GM19025 (cell line): ENCODE measurements around the gene KDM2B.

Experiments used
- ATAC-seq: cut with Tn5 transposase; IDR thresholded peaks from one replicate; pipeline ENCODE4 v1.9.1; 2021; ENCODE audit warnings: mild to moderate bottlenecking, low read depth, moderate library complexity; ENCODE audit not compliant: unreplicated experiment

The KDM2B gene

DNA sequence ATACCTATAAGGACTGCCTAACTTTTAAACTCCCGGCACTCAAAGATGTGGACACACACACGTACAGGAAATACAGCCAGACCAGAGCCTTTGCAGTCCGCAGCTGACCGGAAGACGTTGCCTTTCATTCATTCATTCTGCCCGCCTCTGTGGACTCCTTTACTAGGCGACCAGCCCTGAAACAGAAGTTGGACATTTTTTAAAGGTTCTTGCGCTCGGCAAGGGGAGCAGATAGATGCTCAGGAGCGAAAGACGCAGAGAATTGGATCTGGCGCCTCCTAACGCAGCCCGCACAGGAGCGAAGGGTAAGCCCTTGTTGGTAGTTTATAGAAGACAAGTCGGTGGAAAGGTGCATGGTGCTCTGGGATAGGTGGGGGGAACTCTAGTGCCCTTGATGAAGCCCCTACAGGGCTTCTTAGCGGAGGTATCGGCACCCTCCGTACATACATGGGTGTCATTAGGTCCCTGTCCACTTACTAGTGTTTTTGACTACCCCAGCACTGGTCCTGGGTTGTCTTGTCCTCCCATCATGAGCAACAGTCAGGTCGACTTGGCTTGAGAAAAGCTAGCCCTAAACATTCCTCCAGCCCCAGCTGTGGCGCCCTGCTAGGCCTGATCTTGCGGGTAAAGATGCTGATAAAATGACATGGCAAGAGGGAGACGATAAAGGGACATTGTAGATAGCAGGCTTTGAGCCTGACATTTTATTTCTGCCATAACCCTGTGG lies at the start of gene KDM2B:
TSS of gene KDM2B (minus strand) at position 65 of the 727 bp plus-strand sequence. CDS start 112 bp downstream, outside the sequence.
- ATAC-seq, result no peak

DNA sequence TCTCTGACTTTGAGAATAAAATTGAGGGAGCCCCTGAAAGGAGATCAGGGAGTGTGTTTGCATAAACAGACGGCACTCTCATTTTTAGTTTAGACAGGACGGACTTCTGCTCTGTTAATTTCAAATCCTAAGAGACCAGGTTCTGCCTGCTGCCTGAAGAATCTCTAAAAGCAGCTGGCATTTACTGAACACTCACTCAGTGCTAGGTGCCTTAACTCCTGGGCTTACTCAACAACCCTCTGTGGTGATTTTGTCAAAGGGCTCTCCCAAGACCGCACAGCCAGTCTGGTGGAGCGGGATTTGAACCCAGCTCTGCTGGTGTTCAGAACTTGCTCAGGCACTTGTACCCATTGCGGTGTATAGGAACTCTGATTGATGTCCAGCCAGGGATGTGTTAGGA lies 47.7 kb upstream of the KDM2B start:
- no peak for ATAC-seq

DNA sequence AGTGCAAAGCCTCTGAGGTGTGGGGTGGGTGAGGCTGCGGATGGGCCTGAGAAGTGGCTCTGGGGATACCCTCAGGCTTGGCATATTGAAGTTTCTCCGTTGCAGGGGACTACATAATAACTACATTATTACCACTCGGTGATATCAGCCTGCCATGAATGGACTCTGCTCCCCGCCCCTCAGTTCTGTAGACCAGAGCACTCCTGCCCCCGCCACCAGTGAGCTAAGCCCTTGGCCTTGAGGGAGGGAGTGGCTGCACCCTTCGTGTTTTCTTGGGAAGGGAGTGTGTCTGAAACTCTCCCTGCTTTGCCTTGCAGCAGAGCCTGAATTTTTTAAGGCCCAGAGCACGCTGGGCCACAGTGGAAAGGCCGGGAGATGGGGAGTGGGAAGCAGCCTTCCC lies 47.2 kb upstream of the KDM2B start:
- no peak for ATAC-seq

DNA sequence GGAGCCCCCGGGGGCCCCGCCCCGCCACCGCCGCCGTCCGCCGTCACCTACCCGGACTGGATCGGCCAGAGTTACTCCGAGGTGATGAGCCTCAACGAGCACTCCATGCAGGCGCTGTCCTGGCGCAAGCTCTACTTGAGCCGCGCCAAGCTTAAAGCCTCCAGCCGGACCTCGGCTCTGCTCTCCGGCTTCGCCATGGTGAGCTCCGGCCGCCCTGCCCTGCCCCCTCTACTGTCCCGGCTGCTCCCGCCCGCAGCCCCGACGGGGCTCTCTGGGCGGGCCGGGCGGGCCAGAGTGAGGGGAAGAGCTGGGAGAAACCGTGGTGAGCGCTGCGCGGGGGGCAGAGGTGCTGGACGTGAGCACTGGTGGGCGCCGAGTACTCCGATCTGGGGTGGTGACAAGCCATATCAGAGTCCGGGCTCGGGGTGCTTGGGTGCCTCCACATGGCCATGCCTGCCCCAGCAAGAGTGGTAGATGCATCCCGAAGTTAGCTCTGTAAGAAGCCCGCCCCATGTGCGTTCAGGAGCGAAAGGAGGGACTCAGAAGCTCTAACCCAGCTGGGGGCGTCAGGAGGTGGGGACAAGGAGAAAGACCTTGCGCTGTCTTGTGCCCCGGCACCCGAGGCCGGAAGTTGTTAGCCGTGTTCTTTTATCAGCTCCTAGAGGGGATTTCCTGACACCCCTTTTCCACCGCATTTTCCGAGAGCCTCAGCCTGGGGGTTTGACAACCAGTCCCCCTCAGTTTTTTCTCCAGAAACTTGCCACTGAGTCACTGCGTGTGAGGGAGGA lies 46.2 kb upstream of the KDM2B start:
- peak; percentile 25 for ATAC-seq

DNA sequence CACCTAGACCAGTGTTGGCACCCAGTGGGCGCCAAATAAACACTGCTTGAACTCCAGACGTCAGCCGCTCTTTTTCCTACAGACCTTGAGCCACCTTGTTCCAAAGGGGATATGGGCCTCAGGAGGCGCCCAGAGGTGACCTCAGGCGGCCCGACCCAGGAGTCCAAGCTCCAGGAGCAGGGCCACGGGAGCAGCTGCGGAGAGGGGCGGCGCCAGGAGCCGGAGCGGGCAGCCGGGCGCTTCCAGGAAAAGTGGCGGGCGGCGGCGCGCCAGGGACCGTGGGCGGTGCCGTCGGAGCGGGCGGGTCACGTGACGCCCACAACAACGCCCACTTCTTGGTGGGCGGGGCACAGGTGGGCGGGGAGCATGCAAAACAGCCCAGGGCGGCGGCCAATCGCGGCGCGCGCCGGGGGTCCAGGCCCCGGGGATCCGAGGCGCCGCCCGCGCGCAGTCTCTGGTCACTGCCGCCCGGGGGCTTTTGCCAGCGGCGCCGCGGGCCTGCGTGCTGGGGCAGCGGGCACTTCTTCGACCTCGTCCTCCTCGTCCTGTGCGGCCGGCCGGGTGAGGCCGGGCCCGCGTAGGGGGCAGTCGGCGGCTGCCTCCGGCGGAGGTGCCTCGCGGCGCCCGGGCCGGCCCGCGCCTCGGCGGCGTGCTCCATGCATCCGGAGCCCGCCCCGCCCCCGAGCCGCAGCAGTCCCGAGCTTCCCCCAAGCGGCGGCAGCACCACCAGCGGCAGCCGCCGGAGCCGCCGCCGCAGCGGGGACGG lies 45.4 kb upstream of the KDM2B start, which contains the start of gene ORAI1:
TSS of gene ORAI1 (plus strand) at position 444 of the 766 bp plus-strand sequence.
- peak; percentile 74 for ATAC-seq

DNA sequence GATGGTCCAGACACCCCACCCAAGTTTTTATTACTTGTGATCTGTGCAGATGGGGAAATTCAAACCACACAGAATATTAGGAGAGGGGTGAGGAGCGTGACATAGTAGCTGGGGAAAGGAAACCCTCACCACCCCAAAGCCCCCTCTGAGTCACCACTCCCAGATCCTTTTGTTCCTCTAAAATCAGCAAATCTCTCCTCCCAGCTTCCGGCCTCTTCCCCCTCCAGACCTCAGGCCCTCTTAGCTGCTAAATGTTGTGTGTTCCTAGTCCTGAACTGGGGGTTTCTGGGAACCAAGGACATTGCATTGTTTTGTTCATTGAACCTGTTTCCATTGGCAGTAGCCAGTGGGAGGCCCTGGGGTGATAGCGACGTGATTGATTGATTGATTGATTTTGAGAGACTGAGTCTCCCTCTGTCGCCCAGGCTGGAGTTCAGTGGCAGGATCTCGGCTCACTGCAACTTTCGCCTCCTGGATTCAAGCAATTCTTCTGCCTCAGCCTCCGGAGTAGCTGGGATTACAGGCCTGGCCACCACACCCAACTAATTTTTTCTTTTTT lies 39.6 kb upstream of the KDM2B start:
- ATAC-seq, result no peak

DNA sequence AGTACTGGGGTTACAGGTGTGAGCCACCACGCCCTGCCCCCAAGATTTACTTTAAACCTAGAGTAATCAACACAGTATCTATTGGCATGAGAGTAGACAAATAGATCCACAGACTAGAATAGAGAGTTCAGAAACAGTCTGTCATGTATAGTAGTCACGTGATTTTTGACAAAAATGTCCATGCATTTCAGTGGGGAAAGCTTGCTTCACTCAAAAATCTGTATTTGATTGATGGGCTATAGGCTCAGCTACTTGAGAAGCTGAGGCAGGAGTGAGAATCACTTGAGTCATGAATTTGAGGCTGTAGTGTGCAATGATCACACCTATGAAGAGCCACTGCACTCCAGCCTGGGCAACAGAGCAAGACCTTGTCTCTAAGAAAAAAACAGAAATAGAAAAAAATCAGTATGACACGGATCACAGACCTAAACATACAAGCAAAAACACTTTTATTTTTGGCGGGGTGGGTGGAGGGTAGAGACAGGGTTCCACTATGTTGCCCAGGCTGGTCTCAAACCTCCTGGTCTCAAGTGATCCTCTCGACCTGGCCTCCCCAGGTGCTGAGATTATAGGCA lies 37.9 kb upstream of the KDM2B start:
- no peak for ATAC-seq

DNA sequence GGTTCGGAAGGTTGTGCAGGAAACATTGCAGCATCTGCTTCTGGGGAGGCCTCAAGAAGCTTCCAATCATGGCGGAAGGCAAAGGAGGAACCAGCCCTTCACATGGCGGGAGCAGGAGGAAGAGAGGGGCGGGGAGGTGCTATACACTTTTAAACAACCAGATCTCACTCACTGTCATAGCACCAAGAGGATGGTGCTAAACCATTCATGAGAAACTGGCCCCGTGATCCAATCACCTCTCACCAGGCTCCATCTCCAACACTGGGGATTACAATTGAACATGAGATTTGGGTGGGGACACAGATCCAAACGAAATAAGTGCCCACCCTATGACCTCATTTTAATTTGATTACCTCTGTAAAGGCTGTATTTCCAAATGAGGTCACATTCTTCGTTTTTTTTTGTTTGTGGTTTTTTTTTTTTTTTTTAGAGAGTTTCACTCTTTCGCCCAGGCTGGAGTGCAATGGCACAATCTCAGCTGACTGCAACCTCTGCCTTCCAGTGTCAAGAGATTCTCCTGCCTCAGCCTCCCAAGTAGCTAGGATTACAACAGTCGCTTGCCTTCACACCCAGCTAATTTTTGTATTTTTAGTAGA lies 34.1 kb upstream of the KDM2B start:
- ATAC-seq, result no peak

DNA sequence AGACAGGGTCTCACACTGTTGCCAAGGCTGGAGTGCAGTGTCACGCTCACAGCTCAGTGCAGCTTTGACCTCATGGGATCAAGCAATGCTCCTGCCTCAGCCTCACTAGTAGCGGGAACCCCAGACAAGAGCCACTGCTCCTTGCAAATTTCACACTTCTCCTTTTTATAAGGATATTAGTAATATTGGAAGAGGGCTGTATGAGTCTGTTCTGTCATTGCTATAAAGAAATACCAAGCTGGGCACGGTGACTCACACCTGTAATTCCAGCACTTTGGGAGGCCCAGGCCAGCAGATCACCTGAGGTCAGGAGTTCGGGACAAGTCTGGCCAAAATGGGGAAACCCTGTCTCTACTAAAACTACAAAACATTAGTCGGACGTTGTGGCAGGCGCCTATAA lies 32.6 kb upstream of the KDM2B start:
- no peak for ATAC-seq

DNA sequence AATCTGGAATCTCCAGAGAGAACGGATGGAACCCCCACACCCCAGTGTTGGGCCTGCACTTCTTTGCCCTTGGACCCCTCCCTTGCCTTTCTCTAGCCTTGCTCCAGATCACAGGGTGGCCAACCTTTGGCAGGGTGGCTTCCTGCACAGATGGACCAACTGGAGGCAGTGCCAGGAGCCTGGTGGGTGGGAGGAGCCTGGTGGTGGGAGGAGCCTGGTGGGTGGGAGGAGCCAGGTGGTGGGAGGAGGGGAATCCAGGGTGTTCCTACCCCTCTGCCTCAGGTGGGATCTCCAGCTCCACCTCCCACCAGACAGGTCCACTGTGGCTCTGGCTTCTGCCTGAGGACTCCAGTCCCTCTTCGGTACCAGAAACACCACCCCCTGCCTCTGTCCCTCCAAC lies 30.5 kb upstream of the KDM2B start:
- ATAC-seq, result no peak

DNA sequence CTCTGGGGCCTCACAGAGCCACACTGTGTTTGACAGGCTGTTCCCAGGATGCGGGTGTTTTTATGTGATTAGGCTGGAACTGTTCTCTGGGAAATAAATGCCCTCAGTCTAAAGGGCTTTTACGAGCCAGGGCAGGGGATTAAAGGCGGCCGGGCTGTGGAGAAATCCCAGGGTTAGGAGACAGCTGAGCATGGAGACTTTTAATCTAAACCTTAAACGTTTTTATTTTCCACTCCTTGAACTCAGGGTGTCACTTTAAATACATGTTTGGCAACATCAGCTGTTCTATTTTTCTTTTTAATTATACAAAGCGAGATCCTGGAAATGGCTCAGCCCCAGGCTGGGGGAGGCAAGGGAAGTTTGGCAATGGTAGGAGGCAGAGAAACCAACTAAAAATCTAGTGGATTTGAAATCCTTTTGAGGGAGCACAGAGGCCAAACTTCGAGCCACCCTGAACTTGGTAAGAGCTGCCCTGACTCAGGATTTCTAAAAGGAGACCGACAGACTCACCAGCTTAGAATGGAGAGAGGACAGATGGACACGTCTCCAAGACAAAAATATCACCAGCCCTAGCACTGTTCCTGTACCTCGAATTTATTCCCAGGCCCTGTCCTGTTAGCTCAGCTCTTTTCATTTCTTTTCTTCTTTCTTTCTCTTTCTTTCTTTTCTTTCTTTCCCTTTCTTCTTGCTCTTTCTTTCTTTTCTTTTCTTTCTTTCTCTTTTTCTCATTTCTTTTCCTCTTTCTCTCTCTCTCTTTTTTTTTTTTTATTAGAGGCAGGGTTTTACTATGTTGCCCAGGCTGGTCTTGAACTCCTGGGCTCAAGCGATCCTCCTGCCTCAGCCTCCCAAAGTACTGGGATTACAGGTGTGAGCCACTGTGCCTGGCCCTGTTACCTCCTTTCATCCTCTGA lies 29.7 kb upstream of the KDM2B start:
- ATAC-seq, result no peak

DNA sequence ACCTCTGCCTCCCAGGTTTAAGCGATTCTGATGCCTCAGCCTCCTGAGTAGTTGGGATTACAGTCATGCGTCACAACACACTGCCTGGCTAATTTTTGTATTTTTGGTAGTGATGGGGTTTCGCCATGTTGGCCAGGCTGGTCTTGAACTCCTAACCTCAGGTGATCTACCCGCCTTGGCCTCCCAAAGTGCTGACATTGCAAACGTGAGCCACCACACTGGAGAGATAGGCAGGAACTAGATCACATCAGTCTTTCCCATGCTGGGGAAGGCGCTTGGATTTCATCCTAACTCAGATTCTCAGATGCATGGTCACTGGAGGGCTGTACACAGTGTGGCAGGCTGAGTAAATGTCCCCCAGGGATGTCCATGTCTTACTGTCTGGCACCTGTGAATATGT lies 27.5 kb upstream of the KDM2B start:
- no peak for ATAC-seq

DNA sequence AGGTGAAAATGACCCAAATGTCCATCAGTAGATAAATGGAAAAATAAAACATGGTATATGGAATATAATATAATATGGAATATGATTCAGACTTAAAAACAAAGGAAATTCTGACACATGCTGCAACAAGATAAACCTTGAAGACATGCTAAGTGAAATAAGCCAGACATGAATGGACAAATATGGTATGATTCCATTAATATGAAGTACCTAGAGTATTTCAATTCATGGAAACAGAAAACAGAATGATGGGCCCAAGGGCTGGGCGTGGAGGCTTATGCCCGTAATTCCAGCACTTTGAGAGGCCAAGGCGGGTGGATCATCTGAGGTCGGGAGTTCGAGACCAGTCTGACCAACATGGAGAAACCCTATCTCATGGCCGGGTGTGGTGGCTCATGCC lies 22.8 kb upstream of the KDM2B start:
- no peak for ATAC-seq

DNA sequence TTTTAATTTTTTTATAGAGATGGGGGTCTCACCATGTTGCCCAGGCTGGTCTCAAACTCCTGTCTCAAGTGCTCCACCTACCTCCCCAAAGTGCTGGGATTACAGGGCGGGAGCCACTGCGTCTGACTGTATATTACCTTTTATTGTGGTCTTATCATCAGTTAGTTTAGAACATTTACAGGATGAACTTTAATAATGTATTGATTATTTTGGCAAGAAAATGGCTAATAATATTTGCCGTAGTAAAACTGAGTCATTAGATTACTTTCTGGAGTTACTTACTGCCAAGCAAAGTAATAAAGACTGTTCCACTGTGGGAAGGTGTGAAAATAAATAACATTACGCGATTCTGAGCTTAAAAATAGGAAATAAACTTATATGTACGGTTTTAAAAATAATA lies 21.9 kb upstream of the KDM2B start:
- no peak for ATAC-seq

DNA sequence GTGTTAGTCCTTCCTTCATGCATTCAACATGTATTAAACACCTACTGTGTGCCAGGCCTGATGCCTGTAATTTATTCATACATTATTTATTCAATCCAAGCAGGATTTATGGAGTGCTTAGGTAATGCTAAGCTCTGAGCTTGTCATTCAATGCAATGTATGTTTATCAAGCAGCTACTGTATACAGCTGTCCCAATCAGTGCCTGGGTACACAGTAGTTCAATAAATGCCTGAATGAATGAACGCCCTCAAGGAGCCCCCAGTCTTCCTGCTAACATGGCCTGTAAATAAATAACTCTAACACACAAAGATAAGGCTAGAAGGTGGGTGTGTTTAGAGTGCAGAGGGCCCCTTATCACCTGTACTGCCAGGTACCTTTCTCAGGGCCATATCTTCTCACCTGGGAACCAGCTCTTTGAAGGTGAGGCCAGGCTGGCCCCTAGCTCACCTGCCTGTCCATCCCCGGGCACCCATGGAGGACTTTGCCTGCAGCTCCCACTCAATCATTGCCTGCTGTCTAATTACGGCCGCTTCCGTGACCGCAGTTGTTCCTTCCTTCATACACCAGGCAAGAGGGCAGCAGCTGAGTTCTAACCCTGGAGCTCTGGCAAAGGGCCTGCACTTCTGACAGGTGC lies 20.0 kb upstream of the KDM2B start:
- ATAC-seq, result no peak

DNA sequence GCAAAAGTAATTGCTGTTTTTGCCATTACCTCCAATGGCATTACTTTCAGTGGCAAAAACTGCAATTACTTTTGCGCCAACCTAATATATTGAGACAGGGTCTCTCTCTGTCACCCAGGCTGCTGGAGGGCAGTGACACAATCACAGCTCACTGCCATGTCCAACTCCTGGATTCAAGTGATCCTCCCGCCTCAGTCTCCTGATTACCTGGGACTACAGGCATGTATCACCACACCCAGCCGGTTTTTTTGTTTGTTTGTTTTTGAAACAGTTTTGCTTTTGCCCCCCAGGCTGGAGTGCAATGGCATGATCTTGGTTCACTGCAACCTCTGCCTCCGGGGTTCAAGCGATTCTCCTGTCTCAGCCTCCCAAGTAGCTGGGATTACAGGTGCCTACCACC lies 15.7 kb upstream of the KDM2B start:
- no peak for ATAC-seq

DNA sequence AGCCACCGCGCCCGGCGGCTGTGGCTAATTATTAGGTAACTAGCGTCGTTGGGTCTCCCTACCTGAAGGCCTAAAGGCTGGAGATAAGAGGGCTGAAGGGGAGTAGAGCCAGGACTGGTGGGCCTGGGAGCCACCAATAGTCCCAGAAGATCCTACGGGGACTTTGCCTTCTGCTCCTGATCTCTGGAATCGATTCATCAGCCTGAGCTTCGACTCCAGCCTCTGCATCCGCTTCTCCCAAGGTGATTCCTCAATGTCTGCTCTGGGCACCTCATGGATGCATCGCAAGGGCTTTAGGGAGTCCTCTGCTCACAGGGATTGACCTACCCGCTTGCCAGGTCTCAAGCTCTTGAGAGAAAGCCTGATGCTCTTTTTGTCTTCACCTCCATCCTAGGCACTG lies 14.7 kb upstream of the KDM2B start:
- no peak for ATAC-seq

DNA sequence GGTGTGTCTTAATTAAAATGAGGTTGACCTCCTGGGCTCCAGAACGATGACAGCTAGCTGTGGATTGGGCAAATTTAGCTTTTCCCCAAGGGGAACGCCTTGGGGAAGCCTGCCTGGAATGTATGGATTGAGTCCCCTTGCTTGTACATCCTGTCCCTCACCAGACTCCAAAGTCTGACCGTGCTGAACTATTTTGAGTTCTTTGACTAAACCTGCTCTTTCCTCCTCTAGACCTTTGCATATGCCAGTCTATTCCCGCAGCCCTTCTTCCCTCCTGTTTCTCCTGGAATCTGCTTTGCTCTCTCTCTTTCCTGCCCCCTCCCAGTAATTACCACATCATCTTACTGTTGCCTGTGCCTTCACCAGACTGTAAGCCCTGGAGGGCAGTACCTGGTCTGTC lies 11.5 kb upstream of the KDM2B start:
- ATAC-seq, result no peak
